ENCODE results near the gene KCNMA1.

DNA sequence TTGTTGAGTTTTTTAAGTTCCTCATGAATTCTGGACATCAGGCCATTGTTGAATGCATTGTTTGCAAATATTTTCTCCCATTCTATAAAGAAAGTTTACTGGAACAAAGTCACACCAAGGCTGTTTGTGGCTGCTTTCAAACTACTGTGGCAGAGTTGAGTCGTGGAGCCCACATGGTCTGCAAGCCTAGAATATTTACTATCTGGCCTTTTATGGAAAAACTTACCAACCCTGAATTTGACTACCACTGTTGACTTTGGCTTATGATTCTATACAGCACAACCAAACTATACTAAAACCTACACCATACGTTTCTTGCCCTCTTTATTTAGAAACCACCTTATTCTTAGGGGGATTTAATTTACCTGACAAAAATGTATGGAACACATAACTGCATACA lies 239.1 kb downstream of the KCNMA1 start:
- TF ChIP-seq, protein P1, sequence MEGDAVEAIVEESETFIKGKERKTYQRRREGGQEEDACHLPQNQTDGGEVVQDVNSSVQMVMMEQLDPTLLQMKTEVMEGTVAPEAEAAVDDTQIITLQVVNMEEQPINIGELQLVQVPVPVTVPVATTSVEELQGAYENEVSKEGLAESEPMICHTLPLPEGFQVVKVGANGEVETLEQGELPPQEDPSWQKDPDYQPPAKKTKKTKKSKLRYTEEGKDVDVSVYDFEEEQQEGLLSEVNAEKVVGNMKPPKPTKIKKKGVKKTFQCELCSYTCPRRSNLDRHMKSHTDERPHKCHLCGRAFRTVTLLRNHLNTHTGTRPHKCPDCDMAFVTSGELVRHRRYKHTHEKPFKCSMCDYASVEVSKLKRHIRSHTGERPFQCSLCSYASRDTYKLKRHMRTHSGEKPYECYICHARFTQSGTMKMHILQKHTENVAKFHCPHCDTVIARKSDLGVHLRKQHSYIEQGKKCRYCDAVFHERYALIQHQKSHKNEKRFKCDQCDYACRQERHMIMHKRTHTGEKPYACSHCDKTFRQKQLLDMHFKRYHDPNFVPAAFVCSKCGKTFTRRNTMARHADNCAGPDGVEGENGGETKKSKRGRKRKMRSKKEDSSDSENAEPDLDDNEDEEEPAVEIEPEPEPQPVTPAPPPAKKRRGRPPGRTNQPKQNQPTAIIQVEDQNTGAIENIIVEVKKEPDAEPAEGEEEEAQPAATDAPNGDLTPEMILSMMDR (IDR thresholded peaks at IDR 0.05): no peak
- no peak for TF ChIP-seq EZH2 (IDR thresholded peaks at IDR 0.05; ENCODE audit: borderline replicate concordance, insufficient read depth, low read depth, low read length, poor library complexity, severe bottlenecking)

Data from B cell (primary cell).